ENCODE results near the gene TYRP1.

Gene TYRP1

DNA sequence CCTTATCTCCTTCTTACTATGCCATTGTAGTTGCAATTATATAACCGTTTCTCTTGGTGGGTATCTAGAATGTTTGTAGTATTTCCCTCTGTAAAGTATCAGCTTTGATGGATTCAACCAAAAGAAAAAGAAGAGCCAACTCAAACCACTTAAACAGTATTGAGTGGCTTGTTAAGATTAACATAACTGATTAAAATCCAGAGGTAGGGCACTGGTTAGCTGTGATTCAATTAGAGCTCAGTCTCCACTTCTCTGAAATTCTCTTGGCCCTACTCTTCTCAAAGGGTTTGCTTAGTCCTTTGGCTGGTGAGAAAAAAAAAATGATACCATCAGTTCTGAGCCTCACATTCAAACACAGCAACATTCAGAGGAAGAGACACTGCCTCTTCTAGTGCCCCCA is 37.0 kb downstream of the TYRP1 start:
- DNase-seq (ENCODE audit: insufficient read length, low spot score) = no peak
- FAIRE-seq = no peak

- DNase-seq (ENCODE audit: insufficient read length, low spot score) (no peak), FAIRE-seq (no peak)
Observed at GRCh38 chr9:12730927-12731326, 37.7 kb downstream of the TYRP1 start.

DNA sequence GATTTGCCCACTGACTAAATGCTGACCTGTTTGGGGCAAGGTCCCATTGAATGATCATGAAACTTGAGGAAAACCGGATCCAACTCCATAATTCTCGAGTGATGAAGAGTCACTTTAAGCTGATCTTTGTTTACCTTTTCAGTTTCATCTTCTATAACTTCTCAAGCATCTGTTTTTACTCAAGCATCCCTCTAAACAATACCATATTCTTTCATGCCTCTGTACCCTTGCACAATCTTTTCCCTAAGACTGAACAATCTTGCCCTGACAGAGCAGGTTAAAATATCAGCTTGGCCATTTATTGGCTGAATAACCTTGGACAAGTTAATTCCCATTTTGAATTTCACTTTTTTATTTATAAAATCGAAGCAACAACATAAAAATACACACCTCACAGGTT is 39.8 kb downstream of the TYRP1 start:
- FAIRE-seq (no peak), DNase-seq (ENCODE audit: insufficient read length, low spot score) (no peak)

GRCh38 chr9:12735665-12736064 is 42.5 kb downstream of the TYRP1 start:
- FAIRE-seq = no peak

DNA sequence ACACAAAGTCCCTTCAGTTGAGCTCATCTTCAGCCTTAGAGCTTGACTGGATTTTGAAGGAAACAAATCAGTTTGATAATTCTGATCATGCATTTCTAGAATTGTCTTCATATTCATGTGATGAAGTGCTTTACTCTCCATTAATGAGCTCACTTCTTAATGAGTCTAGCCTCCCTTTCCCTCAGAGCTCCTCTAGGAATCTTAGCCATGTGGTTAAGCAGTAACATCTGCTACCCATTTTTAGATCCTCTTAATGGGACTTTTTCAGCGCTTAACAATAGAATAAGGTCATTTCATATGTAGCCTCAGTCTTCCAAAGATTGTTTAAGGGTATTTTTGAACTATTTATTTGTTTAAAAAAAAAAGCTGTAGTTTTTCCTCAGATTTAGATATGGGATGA is 44.7 kb downstream of the TYRP1 start:
- FAIRE-seq (no peak), DNase-seq (ENCODE audit: insufficient read length, low spot score) (no peak)

More at GRCh38 chr9:12735665-12736064, 42.5 kb downstream of the TYRP1 start:
- DNase-seq (ENCODE audit: insufficient read length, low spot score) = no peak

GRCh38 chr9:12739014-12739652 is 45.9 kb downstream of the TYRP1 start:
- peak; percentile 10 for DNase-seq (ENCODE audit: insufficient read length, low spot score)
- FAIRE-seq = no peak

DNA sequence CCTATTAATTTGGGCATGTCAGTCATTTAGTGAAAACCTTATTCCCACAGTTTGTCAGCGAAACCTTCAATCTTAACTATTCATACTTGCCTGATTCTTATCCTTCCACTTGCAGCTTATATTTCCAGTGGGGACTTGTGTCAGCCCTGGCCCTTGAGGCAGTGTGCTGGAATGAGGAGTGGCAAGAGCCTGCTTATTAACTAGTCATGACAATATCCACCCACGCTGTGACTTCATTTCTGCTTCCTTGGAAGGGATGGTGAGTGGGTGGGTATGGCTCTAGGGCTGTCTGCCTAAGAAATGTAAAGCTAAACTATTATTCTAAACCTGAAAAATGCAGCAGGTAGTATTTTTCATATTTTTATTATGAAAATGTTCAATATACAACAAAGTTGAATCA is 47.7 kb downstream of the TYRP1 start:
- no peak for DNase-seq (ENCODE audit: insufficient read length, low spot score)
- no peak for FAIRE-seq

GRCh38 chr9:12748016-12748415 is 54.8 kb downstream of the TYRP1 start:
- DNase-seq (ENCODE audit: insufficient read length, low spot score) = no peak

DNA sequence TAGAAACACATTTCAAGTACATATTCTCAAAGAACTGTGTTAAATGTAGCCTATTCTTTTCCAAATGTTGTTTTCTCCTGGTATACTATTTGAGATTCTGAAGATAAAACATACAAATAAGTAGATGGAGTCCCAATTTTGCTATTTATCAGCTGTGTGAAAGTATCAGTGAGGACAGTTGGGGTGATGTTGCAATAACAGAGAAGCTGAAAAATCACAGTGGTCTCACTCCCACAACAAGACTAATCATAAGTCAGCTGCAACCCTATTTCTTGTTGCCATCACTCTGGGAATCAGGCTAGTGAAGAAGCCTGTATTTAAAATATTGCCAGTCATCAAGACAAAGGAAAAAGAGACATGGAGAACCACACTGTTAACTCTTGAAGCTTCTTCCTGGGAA is 55.8 kb downstream of the TYRP1 start:
- DNase-seq (ENCODE audit: insufficient read length, low spot score) = no peak
- FAIRE-seq = no peak

More at GRCh38 chr9:12748016-12748415, 54.8 kb downstream of the TYRP1 start:
- no peak for FAIRE-seq

- no peak for FAIRE-seq
- no peak for DNase-seq (ENCODE audit: insufficient read length, low spot score)
Observed at GRCh38 chr9:12753931-12754330, 60.7 kb downstream of the TYRP1 start.

DNA sequence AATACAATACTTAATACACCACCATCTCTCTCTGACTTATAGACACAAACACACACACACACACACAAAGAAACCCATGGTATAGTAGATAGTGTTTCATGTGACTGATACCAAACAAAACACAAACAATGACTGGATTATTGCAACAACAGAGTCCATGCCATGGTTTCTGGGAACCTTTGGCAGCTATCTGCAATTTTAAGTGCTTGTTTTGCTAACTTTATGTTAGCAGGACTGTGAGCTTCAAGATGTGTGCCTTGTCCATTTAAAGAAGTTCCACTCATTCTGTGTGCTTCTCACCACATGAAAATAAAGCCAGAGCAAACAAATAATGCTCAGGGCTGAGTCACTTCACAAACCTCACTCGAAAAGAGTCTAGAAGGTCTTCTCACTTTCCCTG is 66.6 kb downstream of the TYRP1 start:
- no peak for FAIRE-seq
- DNase-seq (ENCODE audit: insufficient read length, low spot score) = no peak
